Vagina (tissue), 2 donors: ENCODE results near the gene MTURN.

Experiments used
- POLR2A ChIP-seq, 2 donors: fragments of 450-650 bp; IDR thresholded peaks; one replicate each; pipeline ENCODE4 v1.6.1; 2017; ENCODE audit warnings: antibody characterized with exemption in 2 of 2, mild to moderate bottlenecking in 2 of 2, moderate library complexity in 2 of 2
- TF ChIP-seq, protein P1 (sequence below), 3 experiments: fragments of 450-650 bp in 2 of 3; fragments of 200-600 bp in 1 of 3; sonication (generic) in 1 of 3; IDR thresholded peaks; one replicate each; pipeline ENCODE4 v1.5.1; 2017 to 2019; ENCODE audit warnings: antibody characterized with exemption in 3 of 3, mild to moderate bottlenecking in 2 of 3, moderate library complexity in 2 of 3

DNA sequence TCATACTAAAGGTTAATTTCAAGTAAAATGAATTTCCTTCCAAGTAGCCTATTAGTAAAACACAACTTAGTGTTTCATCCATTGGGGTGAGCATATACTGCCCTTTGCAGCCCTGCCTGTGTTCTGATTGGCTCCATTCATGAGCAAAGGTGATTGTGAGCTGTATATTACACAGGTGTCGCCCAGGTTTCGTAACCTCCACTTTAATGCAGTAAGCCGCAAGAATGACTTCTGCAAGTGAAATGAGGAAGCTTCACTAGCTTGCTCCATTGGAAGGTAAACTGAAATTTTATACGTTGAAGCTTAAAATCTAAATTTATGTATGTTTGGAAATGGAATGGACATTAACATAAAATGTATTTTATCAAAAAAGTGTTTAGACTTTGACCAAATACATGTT, 24.4 kb downstream of the MTURN start:
- TF ChIP-seq, protein P1, sequence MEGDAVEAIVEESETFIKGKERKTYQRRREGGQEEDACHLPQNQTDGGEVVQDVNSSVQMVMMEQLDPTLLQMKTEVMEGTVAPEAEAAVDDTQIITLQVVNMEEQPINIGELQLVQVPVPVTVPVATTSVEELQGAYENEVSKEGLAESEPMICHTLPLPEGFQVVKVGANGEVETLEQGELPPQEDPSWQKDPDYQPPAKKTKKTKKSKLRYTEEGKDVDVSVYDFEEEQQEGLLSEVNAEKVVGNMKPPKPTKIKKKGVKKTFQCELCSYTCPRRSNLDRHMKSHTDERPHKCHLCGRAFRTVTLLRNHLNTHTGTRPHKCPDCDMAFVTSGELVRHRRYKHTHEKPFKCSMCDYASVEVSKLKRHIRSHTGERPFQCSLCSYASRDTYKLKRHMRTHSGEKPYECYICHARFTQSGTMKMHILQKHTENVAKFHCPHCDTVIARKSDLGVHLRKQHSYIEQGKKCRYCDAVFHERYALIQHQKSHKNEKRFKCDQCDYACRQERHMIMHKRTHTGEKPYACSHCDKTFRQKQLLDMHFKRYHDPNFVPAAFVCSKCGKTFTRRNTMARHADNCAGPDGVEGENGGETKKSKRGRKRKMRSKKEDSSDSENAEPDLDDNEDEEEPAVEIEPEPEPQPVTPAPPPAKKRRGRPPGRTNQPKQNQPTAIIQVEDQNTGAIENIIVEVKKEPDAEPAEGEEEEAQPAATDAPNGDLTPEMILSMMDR (IDR thresholded peaks at IDR 0.05): no peak
- no peak for TF ChIP-seq POLR2A (IDR thresholded peaks at IDR 0.05)
